AG04450 (cell line): ENCODE results near the gene RPL39L. TPM values are rescaled to one million over a fixed set of nuclear protein-coding genes. Genes with fewer than 3 reads are reported as not detected.

Experiments
- CTCF ChIA-PET: fragments of 300-600, 350-600 bp; formaldehyde crosslinking; extraction: SDS; loops from one replicate; lab custom pipeline; 2022; ENCODE audit warnings: antibody characterized with exemption, inconsistent platforms; lab: Charles Lee
- POLR2A ChIA-PET: fragments of 350-600 bp; formaldehyde crosslinking; extraction: SDS; loops from one replicate; lab custom pipeline; 2021; ENCODE audit warnings: antibody characterized with exemption, inconsistent platforms; lab: Yijun Ruan, JAX
- DNase-seq: peaks from one replicate; pipeline ENCODE4 v3.0.0-alpha.2; 2011; ENCODE audit warnings: low read depth, low spot score
- H3K27ac ChIP-seq: one replicate; pipeline ENCODE4 v1.5.1; 2012; ENCODE audit warnings: low read depth, low read length, control low read depth
- H3K27me3 ChIP-seq: one replicate; pipeline ENCODE4 v1.6.0; 2012; ENCODE audit warnings: low read length; ENCODE audit not compliant: control insufficient read depth, insufficient read depth
- H3K4me3 ChIP-seq: 2 replicates; pipeline ENCODE4 v1.5.1; 2011; ENCODE audit warnings: mild to moderate bottlenecking, low read depth, low read length, control low read depth
- H3K9me3 ChIP-seq: 2 replicates; pipeline ENCODE4 v1.5.1; 2012; ENCODE audit warnings: low read length; ENCODE audit not compliant: control insufficient read depth, insufficient read depth
- polyA plus RNA-seq: library from polyadenylated mRNA; depleted of rRNA; stranded (reverse); fragments of >200 nt; gene quantifications from 2 replicates; pipeline ENCODE4 v1.2.3, GENCODE V29; 2011
- TF ChIP-seq, protein P1 (sequence below): IDR thresholded peaks from 2 replicates; pipeline ENCODE4 v1.5.1; 2011; ENCODE audit warnings: low read depth, low read length, control low read depth, inconsistent platforms

RPL39L gene
- polyA plus RNA-seq, 1 experiment = 17.0 TPM

DNA sequence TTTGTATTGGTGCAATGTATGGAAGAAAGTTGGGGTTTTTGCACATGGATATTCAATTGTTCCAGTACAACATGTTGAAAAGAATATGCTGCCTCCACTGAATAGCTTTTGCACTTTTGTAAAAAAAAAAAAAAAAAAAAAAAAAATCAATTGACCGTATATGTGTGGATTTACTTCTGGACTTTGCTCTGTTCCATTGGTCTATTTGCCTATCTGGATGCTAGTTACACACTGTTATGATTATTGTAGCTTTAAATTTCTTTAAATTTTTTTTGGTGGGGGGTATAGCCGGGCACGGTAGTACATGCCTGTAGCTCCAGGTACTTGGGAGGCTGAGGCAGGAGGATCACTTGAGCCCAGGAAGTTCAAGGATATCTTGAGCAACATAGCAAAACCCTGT, 52.5 kb downstream of the RPL39L start:
- Histone ChIP-seq H3K4me3 (no peak overlapping the region), H3K9me3 (peaks cover 6% of the 10 kb centered on the region), H3K27me3 (no peaks in the 10 kb centered on the region), H3K27ac (no peak overlapping the region)
- ChIA-PET POLR2A (no interaction called here), CTCF (no interaction called here)
- no peak for DNase-seq
- TF ChIP-seq, protein P1, sequence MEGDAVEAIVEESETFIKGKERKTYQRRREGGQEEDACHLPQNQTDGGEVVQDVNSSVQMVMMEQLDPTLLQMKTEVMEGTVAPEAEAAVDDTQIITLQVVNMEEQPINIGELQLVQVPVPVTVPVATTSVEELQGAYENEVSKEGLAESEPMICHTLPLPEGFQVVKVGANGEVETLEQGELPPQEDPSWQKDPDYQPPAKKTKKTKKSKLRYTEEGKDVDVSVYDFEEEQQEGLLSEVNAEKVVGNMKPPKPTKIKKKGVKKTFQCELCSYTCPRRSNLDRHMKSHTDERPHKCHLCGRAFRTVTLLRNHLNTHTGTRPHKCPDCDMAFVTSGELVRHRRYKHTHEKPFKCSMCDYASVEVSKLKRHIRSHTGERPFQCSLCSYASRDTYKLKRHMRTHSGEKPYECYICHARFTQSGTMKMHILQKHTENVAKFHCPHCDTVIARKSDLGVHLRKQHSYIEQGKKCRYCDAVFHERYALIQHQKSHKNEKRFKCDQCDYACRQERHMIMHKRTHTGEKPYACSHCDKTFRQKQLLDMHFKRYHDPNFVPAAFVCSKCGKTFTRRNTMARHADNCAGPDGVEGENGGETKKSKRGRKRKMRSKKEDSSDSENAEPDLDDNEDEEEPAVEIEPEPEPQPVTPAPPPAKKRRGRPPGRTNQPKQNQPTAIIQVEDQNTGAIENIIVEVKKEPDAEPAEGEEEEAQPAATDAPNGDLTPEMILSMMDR = no peak

DNA sequence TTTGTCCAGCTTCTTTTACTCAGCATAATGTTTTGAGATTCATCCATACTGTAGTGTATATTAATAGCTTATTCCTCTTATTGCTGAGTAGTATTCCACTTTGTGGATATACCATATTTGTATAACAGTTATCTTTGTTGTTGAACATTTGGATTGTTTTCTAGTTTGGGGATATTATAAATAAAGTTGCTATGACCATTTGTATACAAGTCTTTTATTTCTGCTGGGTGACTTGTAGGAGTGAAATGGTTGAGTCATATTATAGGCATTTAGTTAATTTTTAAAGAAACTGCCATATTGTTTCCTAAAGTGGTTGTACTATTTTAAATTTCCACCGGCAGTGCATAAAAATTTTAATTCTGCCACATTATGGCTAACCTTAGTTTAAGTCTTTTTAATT, 53.4 kb downstream of the RPL39L start:
- Histone ChIP-seq H3K4me3 (no peak overlapping the region), H3K27me3 (no peaks in the 10 kb centered on the region), H3K9me3 (peaks cover 6% of the 10 kb centered on the region), H3K27ac (no peak overlapping the region)
- POLR2A ChIA-PET = no interaction called here
- DNase-seq = no peak
- CTCF ChIA-PET = no interaction called here
- TF ChIP-seq, protein P1 = no peak

DNA sequence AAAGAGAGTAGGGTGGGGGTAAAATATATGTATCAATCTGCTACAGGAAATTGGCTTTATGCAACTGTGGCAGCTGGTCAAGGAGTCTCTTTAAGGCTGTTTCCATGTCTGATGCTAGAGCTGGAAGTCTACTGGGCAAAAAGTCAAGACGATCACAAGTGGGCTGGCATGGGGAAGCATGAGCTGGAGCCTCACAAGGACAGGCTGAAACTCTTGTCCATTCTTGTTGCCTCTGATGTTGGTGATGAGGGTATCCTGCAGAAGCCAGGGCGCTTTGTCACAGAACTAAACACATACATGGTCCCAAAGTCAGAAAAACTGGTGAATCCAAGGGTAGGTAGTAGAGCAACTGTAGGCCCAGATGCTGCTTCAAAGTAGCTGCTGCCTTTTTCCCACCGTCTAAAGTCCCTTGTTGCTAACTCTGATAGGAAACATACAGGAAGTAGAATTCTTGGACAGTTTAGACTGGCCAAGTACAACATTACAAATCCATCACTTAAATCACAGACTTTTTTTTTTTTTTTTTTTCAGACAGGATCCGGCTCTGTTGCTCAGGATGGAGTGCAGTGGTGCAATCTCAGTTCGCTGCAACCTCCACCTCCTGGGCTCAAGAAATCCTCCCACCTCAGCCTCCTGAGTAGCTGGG, 54.2 kb downstream of the RPL39L start:
- H3K27ac ChIP-seq = no peak overlapping the region
- CTCF ChIA-PET = interaction anchor here (0.9 to 2.9 kb wide), 3 partner anchors 17 to 80 kb away, joined by 3 to 13 read pairs (median 6); no protein-coding TSS in a partner anchor
- no peak for DNase-seq
- no peaks in the 10 kb centered on the region for H3K27me3 ChIP-seq
- H3K4me3 ChIP-seq = no peak overlapping the region
- peaks cover 6% of the 10 kb centered on the region for H3K9me3 ChIP-seq
- POLR2A ChIA-PET = no interaction called here
- TF ChIP-seq, protein P1 = no peak

DNA sequence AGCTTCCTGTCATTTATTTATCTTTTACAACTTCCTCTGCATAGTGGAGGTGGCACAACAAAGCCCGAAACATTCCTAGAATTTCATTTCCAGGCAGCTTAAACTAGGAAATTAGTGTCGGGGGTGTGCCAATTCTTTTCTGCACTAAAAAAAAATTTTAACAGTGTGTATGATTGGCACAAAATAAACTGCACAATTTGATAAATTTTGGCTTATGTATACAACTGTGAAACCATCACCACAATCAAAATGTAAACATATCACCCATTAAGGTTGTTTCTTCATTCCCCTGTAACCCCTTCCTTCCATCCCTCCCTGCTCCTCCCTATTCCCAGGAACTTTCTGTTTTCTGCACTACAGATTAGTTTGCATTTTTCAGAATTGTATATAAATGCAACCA, 54.7 kb downstream of the RPL39L start:
- ChIA-PET POLR2A (no interaction called here), CTCF (interaction anchor here (0.8 to 2.9 kb wide), 4 partner anchors 18 to 81 kb away, joined by 3 to 13 read pairs (median 4); partner anchors contain the start of gene RPL39L)
- TF ChIP-seq, protein P1 = no peak
- DNase-seq = no peak
- Histone ChIP-seq H3K4me3 (no peak overlapping the region), H3K27me3 (no peaks in the 10 kb centered on the region), H3K27ac (no peak overlapping the region), H3K9me3 (peaks cover 6% of the 10 kb centered on the region)

DNA sequence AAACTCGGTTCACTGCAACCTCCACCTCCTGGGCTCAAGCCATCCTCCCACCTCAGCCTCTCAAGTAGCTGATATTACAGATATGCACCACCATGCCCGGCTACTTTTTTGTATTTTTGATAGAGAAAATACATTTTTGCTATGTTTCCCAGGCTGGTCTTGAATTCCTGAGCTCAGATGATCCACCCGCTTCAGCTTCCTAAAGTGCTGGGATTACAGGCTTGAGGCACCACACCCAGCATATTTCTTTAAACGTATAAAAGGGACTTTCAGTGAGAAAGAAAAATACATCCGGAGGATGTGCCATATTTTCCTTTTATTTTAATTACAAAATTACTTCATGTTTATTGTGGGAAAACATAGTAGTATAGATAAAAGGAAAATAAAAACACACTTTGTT, 55.2 kb downstream of the RPL39L start:
- Histone ChIP-seq H3K27ac (no peak overlapping the region), H3K27me3 (no peaks in the 10 kb centered on the region), H3K9me3 (peaks cover 6% of the 10 kb centered on the region), H3K4me3 (no peak overlapping the region)
- POLR2A ChIA-PET = no interaction called here
- TF ChIP-seq, protein P1 = no peak
- CTCF ChIA-PET = interaction anchor here (0.8 to 2.9 kb wide), 4 partner anchors 19 to 81 kb away, joined by 3 to 13 read pairs (median 4); partner anchors contain the start of gene RPL39L
- no peak for DNase-seq
